Stimulated activated CD8-positive, alpha-beta memory T cell treated with anti-CD3 and anti-CD28 coated beads, Interleukin-2, amount 100 ng/mL, for 48 hours (primary cell): ENCODE data around the gene GPS2.
"Not testable (repeated sequence)": the region's sequence is repeated elsewhere in the genome, so short reads cannot be mapped to it uniquely, and the experiment has no call there.

Experiments
- DNase-seq, 2 donors: peaks; one replicate each; pipeline ENCODE4 v3.0.0-alpha.2; 2020; ENCODE audit warnings: low read depth in 2 of 2

GPS2 gene

GRCh38 chr17:7314719-7315569, at the start of gene GPS2:
Gene GPS2, minus strand, starts transcription at chr17:7315360. Its CDS starts 308 bp downstream, at chr17:7315052.
- peak; percentile 90 to 94 for DNase-seq

GRCh38 chr17:7363311-7363710, 48.2 kb upstream of the GPS2 start:
- DNase-seq = no peak

- no peak for DNase-seq
Measured at GRCh38 chr17:7361906-7362305, 46.7 kb upstream of the GPS2 start.

- no peak for DNase-seq
Measured at GRCh38 chr17:7357381-7357780, 42.2 kb upstream of the GPS2 start.

- DNase-seq = no peak
Measured at GRCh38 chr17:7356756-7357155, 41.6 kb upstream of the GPS2 start.

- peak; percentile 76 to 84 for DNase-seq
Measured at GRCh38 chr17:7356072-7356549, 41.0 kb upstream of the GPS2 start.

- DNase-seq = no peak
Measured at GRCh38 chr17:7355573-7355972, 40.4 kb upstream of the GPS2 start.

- DNase-seq = no peak
Measured at GRCh38 chr17:7355053-7355452, 39.9 kb upstream of the GPS2 start, which contains the start of gene TMEM95. Gene TMEM95, plus strand, starts transcription at chr17:7355156. Its CDS starts 49 bp downstream, at chr17:7355205.

- DNase-seq = no peak
Measured at GRCh38 chr17:7354262-7354843, 39.2 kb upstream of the GPS2 start.

- DNase-seq = no peak
Measured at GRCh38 chr17:7352910-7353635, 37.9 kb upstream of the GPS2 start.

- no peak for DNase-seq
Measured at GRCh38 chr17:7352503-7352889, 37.3 kb upstream of the GPS2 start.

GRCh38 chr17:7351665-7352502, 36.7 kb upstream of the GPS2 start, which contains the start of gene KCTD11:
Gene KCTD11, plus strand, starts transcription at chr17:7352162.
- DNase-seq = peak; percentile 69 to 85

GRCh38 chr17:7348478-7349242, 33.5 kb upstream of the GPS2 start:
- DNase-seq = no peak

GRCh38 chr17:7347630-7348477, 32.7 kb upstream of the GPS2 start:
- DNase-seq = no peak

GRCh38 chr17:7346761-7347614, 31.8 kb upstream of the GPS2 start:
- DNase-seq = no peak

GRCh38 chr17:7343250-7343649, 28.1 kb upstream of the GPS2 start:
- DNase-seq = no peak

GRCh38 chr17:7341842-7342241, 26.7 kb upstream of the GPS2 start:
- no peak for DNase-seq

- no peak for DNase-seq
Measured at GRCh38 chr17:7340179-7340578, 25.0 kb upstream of the GPS2 start.

GRCh38 chr17:7337600-7337999, 22.4 kb upstream of the GPS2 start:
- not testable (repeated sequence) for DNase-seq
